Karpas-422 (cell line): ENCODE data around the gene PAQR9. TPM values are rescaled to one million over a fixed set of nuclear protein-coding genes. Genes with fewer than 3 reads are reported as not detected.
"Not testable (repeated sequence)": the region's sequence is repeated elsewhere in the genome, so short reads cannot be mapped to it uniquely, and the experiment has no call there.

ENCODE experiments used
- DNase-seq: peaks from one replicate; pipeline ENCODE4 v3.0.0-alpha.2; 2015
- H2AFZ ChIP-seq: fragments of 200-600 bp; sonication (generic); 2 replicates; pipeline ENCODE4 v1.6.1; 2014; ENCODE audit warnings: antibody characterized with exemption, low read length, mixed read lengths
- H3K27ac ChIP-seq: fragments of 200-600 bp; sonication (generic); 2 replicates; pipeline ENCODE4 v1.5.1; 2014; ENCODE audit warnings: mild to moderate bottlenecking, low read length, moderate library complexity
- H3K27me3 ChIP-seq: fragments of 200-600 bp; sonication (generic); 2 replicates; pipeline ENCODE4 v1.6.1; 2014; ENCODE audit warnings: low read length, mixed read lengths
- H3K36me3 ChIP-seq: fragments of 200-600 bp; sonication (generic); 2 replicates; pipeline ENCODE4 v1.6.1; 2014; ENCODE audit warnings: low read length, mixed read lengths; ENCODE audit not compliant: insufficient read depth
- H3K4me1 ChIP-seq: fragments of 200-600 bp; sonication (generic); 2 replicates; pipeline ENCODE4 v1.6.1; 2014; ENCODE audit warnings: mild to moderate bottlenecking, low read length, mixed read lengths
- H3K4me2 ChIP-seq: fragments of 200-600 bp; sonication (generic); 2 replicates; pipeline ENCODE4 v1.6.1; 2014; ENCODE audit warnings: low read length, low read depth, mild to moderate bottlenecking; ENCODE audit not compliant: poor library complexity, severe bottlenecking
- H3K4me3 ChIP-seq: fragments of 200-600 bp; sonication (generic); 2 replicates; pipeline ENCODE4 v1.5.1; 2014; ENCODE audit warnings: mild to moderate bottlenecking, antibody characterized with exemption, low read length, mixed read lengths
- H3K79me2 ChIP-seq: fragments of 200-600 bp; sonication (generic); 2 replicates; pipeline ENCODE4 v1.6.1; 2014; ENCODE audit warnings: mild to moderate bottlenecking, low read length, mixed read lengths
- H3K9ac ChIP-seq: fragments of 200-600 bp; sonication (generic); 2 replicates; pipeline ENCODE4 v1.6.0; 2014; ENCODE audit warnings: low read length
- H3K9me2 ChIP-seq: fragments of 200-600 bp; sonication (generic), shearing (Covaris generic); replicated peaks from 2 replicates; pipeline ENCODE4 v1.6.0; 2014; ENCODE audit warnings: mild to moderate bottlenecking, low read length, moderate library complexity; ENCODE audit not compliant: insufficient read depth
- H3K9me3 ChIP-seq: fragments of 300-700, 200-600 bp; sonication (generic); 2 replicates; pipeline ENCODE4 v1.6.1; 2014; ENCODE audit warnings: low read length, mixed read lengths
- H4K20me1 ChIP-seq: fragments of 200-600 bp; sonication (generic); 2 replicates; pipeline ENCODE4 v1.6.1; 2014; ENCODE audit warnings: mild to moderate bottlenecking, antibody characterized with exemption, low read length, low read depth; ENCODE audit not compliant: insufficient read depth
- total RNA-seq: library from RNA; depleted of rRNA; stranded (reverse); fragments of >200 nt; shearing (Covaris generic); gene quantifications from 2 replicates; pipeline ENCODE4 v1.2.3, GENCODE V29; 2014; ENCODE audit warnings: low replicate concordance

Gene PAQR9
- total RNA-seq, 1 experiment from 2014 or later: not detected

GRCh38 chr3:142988826-142989225 is 25.4 kb upstream of the PAQR9 start:
- not testable (repeated sequence) for H3K4me3 ChIP-seq, H3K27ac ChIP-seq

GRCh38 chr3:142988221-142988620 is 24.7 kb upstream of the PAQR9 start:
- H3K4me3 ChIP-seq, H3K4me2 ChIP-seq, H4K20me1 ChIP-seq, DNase-seq, H2AFZ ChIP-seq, H3K4me1 ChIP-seq, H3K27me3 ChIP-seq, H3K9ac ChIP-seq, H3K9me2 ChIP-seq, H3K79me2 ChIP-seq, H3K9me3 ChIP-seq, H3K27ac ChIP-seq, H3K36me3 ChIP-seq: not testable (repeated sequence)

More at GRCh38 chr3:142988826-142989225, 25.4 kb upstream of the PAQR9 start:
- H3K4me1 ChIP-seq, H3K36me3 ChIP-seq, H4K20me1 ChIP-seq, H3K4me2 ChIP-seq, H2AFZ ChIP-seq, H3K9me2 ChIP-seq, H3K27me3 ChIP-seq, DNase-seq, H3K9me3 ChIP-seq, H3K9ac ChIP-seq, H3K79me2 ChIP-seq: not testable (repeated sequence)

GRCh38 chr3:142987707-142988106 is 24.2 kb upstream of the PAQR9 start:
- H3K9ac ChIP-seq: no peak overlapping the region
- no peak for DNase-seq

GRCh38 chr3:142987080-142987700 is 23.7 kb upstream of the PAQR9 start:
- no peak overlapping the region for H3K9ac ChIP-seq
- no peaks in the 10 kb centered on the region for H3K36me3 ChIP-seq
- no peaks in the 10 kb centered on the region for H3K9me3 ChIP-seq
- peak overlapping the region; percentile 48; the same call in 1 of the 2 replicates for H2AFZ ChIP-seq
- no peaks in the 10 kb centered on the region for H3K9me2 ChIP-seq
- peak overlapping the region; percentile 16 for H3K4me2 ChIP-seq
- H3K27me3 ChIP-seq: no peaks in the 10 kb centered on the region
- no peaks in the 10 kb centered on the region for H3K79me2 ChIP-seq
- H3K4me1 ChIP-seq: peaks cover 8% of the 10 kb centered on the region; the same call in 1 of the 2 replicates
- H3K4me3 ChIP-seq: no peak overlapping the region
- DNase-seq: peak; percentile 78
- no peak overlapping the region for H3K27ac ChIP-seq
- H4K20me1 ChIP-seq: no peaks in the 10 kb centered on the region

More at GRCh38 chr3:142987707-142988106, 24.2 kb upstream of the PAQR9 start:
- Histone ChIP-seq H3K4me1 (peaks cover 8% of the 10 kb centered on the region; the same call in 1 of the 2 replicates), H3K9me3 (no peaks in the 10 kb centered on the region), H4K20me1 (no peaks in the 10 kb centered on the region), H3K4me2 (peak overlapping the region; percentile 16), H3K79me2 (no peaks in the 10 kb centered on the region), H3K9me2 (no peaks in the 10 kb centered on the region), H3K36me3 (no peaks in the 10 kb centered on the region), H2AFZ (peak overlapping the region; percentile 48; the same call in 1 of the 2 replicates), H3K27me3 (no peaks in the 10 kb centered on the region), H3K27ac (no peak overlapping the region), H3K4me3 (no peak overlapping the region)

GRCh38 chr3:142984255-142984654 is 20.8 kb upstream of the PAQR9 start:
- no peak overlapping the region for H2AFZ ChIP-seq

GRCh38 chr3:142983318-142983717 is 19.8 kb upstream of the PAQR9 start:
- DNase-seq: no peak
- Histone ChIP-seq H3K9me2 (no peaks in the 10 kb centered on the region), H3K4me1 (peaks cover 8% of the 10 kb centered on the region; the same call in 1 of the 2 replicates), H3K4me2 (no peak overlapping the region), H3K9ac (no peak overlapping the region), H3K27ac (no peak overlapping the region), H3K27me3 (no peaks in the 10 kb centered on the region), H3K79me2 (no peaks in the 10 kb centered on the region), H3K36me3 (no peaks in the 10 kb centered on the region), H3K9me3 (no peaks in the 10 kb centered on the region), H3K4me3 (no peak overlapping the region), H2AFZ (no peak overlapping the region), H4K20me1 (no peaks in the 10 kb centered on the region)

More at GRCh38 chr3:142984255-142984654, 20.8 kb upstream of the PAQR9 start:
- Histone ChIP-seq H4K20me1 (no peaks in the 10 kb centered on the region), H3K27me3 (no peaks in the 10 kb centered on the region), H3K4me3 (no peak overlapping the region), H3K4me1 (peaks cover 8% of the 10 kb centered on the region; the same call in 1 of the 2 replicates), H3K36me3 (no peaks in the 10 kb centered on the region), H3K27ac (no peak overlapping the region), H3K9ac (no peak overlapping the region), H3K9me3 (no peaks in the 10 kb centered on the region), H3K9me2 (no peaks in the 10 kb centered on the region), H3K4me2 (no peak overlapping the region), H3K79me2 (no peaks in the 10 kb centered on the region)
- DNase-seq: no peak

GRCh38 chr3:142982038-142982773 is 18.7 kb upstream of the PAQR9 start:
- Histone ChIP-seq H3K4me1 (peaks cover under 1% of the 10 kb centered on the region; the same call in 1 of the 2 replicates), H3K4me2 (no peak overlapping the region), H3K36me3 (no peaks in the 10 kb centered on the region), H3K4me3 (no peak overlapping the region), H3K9ac (no peak overlapping the region), H3K9me3 (no peaks in the 10 kb centered on the region), H3K79me2 (no peaks in the 10 kb centered on the region), H3K27ac (no peak overlapping the region), H3K27me3 (no peaks in the 10 kb centered on the region), H4K20me1 (no peaks in the 10 kb centered on the region), H3K9me2 (no peaks in the 10 kb centered on the region), H2AFZ (no peak overlapping the region)
- DNase-seq: no peak

GRCh38 chr3:142981108-142981507 is 17.6 kb upstream of the PAQR9 start:
- Histone ChIP-seq H3K4me1 (no peaks in the 10 kb centered on the region), H4K20me1 (no peaks in the 10 kb centered on the region), H3K36me3 (no peaks in the 10 kb centered on the region), H3K9me2 (no peaks in the 10 kb centered on the region), H3K9ac (no peak overlapping the region), H3K27ac (no peak overlapping the region), H3K79me2 (no peaks in the 10 kb centered on the region), H3K4me3 (no peak overlapping the region), H3K9me3 (no peaks in the 10 kb centered on the region), H3K4me2 (peak overlapping the region; percentile 11), H2AFZ (no peak overlapping the region), H3K27me3 (no peaks in the 10 kb centered on the region)
- no peak for DNase-seq
